B cell (primary cell): Measurements from ENCODE around the gene CCNO. TPM values are rescaled to one million over a fixed set of nuclear protein-coding genes. Genes with fewer than 3 reads are reported as not detected.

Experiments
- ATAC-seq: fragments of 200-7000 bp; cut with Tn5 transposase; one replicate; pipeline ENCODE4 v1.10.0; 2021; ENCODE audit warnings: low read depth, mild to moderate bottlenecking, moderate number of reproducible peaks, moderate library complexity
- CTCF ChIA-PET: fragments of 350-600 bp; sonication (Branson Sonifier 250); formaldehyde crosslinking; loops from one replicate; lab custom pipeline; 2021; ENCODE audit warnings: antibody characterized with exemption, inconsistent platforms; lab: Charles Lee
- POLR2A ChIA-PET: fragments of 350-600 bp; sonication (Branson Sonifier 250); formaldehyde crosslinking; loops from one replicate; lab custom pipeline; 2021; ENCODE audit warnings: antibody characterized with exemption; lab: Charles Lee
- DNase-seq: peaks from one replicate; pipeline ENCODE4 v3.0.0; 2013
- H2AFZ ChIP-seq: 2 replicates; pipeline ENCODE4 v1.6.1; 2012; ENCODE audit warnings: mild to moderate bottlenecking, low read depth, low read length; ENCODE audit not compliant: insufficient read depth, poor library complexity, severe bottlenecking
- H3K27ac ChIP-seq, 2 donors: 1 replicate in 1 of 2; 2 replicates in 1 of 2; pipeline ENCODE4 v1.5.1; 2012 to 2013; ENCODE audit warnings: low read length in 2 of 2, mild to moderate bottlenecking in 2 of 2, moderate library complexity in 1 of 2
- H3K27me3 ChIP-seq, 4 experiments: fragments of 200-600 bp in 1 of 4; sonication (generic) in 1 of 4; replicated peaks in 1 of 4; 1 replicate in 2 of 4; 2 replicates in 2 of 4; pipeline versions ENCODE4 v1.6.1 to v1.7.0; 2013 to 2016; ENCODE audit warnings: low read length in 3 of 4, mild to moderate bottlenecking in 2 of 4, mixed read lengths in 1 of 4, moderate library complexity in 1 of 4; ENCODE audit not compliant: insufficient read depth in 4 of 4, control insufficient read depth in 3 of 4; ENCODE audit errors: control extremely low read depth in 1 of 4
- H3K36me3 ChIP-seq, 2 experiments: replicated peaks in 1 of 2; 1 replicate in 1 of 2; 2 replicates in 1 of 2; pipeline versions ENCODE4 v1.6.1 to v1.7.1; 2013; ENCODE audit warnings: low read length in 1 of 2; ENCODE audit not compliant: insufficient read depth in 2 of 2, control insufficient read depth in 1 of 2; ENCODE audit errors: control extremely low read depth in 1 of 2, extremely low read depth in 1 of 2
- H3K4me1 ChIP-seq, 2 donors: fragments of 200-600 bp in 1 of 2; sonication (generic) in 1 of 2; 1 replicate in 1 of 2; 2 replicates in 1 of 2; pipeline versions ENCODE4 v1.5.1 to v1.6.1; 2013 to 2017; ENCODE audit warnings: low read length in 2 of 2; ENCODE audit not compliant: control insufficient read depth in 2 of 2, insufficient read depth in 2 of 2
- H3K4me2 ChIP-seq: replicated peaks from 2 replicates; pipeline ENCODE3; 2012; ENCODE audit warnings: mild to moderate bottlenecking, low read depth, low read length; ENCODE audit not compliant: poor library complexity, severe bottlenecking
- H3K4me3 ChIP-seq, 5 experiments: fragments of 200-600 bp in 1 of 5; sonication (generic) in 1 of 5; 1 replicate in 3 of 5; 2 replicates in 2 of 5; pipeline versions ENCODE4 v1.5.1 to v1.7.0; 2011 to 2016; ENCODE audit warnings: low read length in 4 of 5, mild to moderate bottlenecking in 4 of 5, low read depth in 2 of 5, control low read depth in 1 of 5, moderate library complexity in 1 of 5; ENCODE audit not compliant: insufficient read depth in 1 of 5; ENCODE audit errors: control extremely low read depth in 1 of 5, extremely low read depth in 1 of 5
- H3K79me2 ChIP-seq: fragments of 200-600 bp; sonication (generic); one replicate; pipeline ENCODE4 v1.6.0; 2016; ENCODE audit warnings: low read length; ENCODE audit not compliant: control insufficient read depth, insufficient read depth
- H3K9ac ChIP-seq: fragments of 200-600 bp; sonication (generic); 2 replicates; pipeline ENCODE4 v1.6.1; 2017; ENCODE audit warnings: mild to moderate bottlenecking, low read length, moderate library complexity
- H3K9me3 ChIP-seq, 3 donors: one replicate each; pipeline versions ENCODE4 v1.6.1 to v1.7.1; 2013; ENCODE audit warnings: low read length in 2 of 3; ENCODE audit not compliant: control insufficient read depth in 2 of 3, insufficient read depth in 1 of 3; ENCODE audit errors: control extremely low read depth in 1 of 3
- H4K20me1 ChIP-seq: 2 replicates; pipeline ENCODE4 v1.6.0; 2012; ENCODE audit warnings: mild to moderate bottlenecking, low read length; ENCODE audit not compliant: insufficient read depth, control insufficient read depth, poor library complexity, severe bottlenecking
- H3K27ac Mint-ChIP-seq: one replicate; pipeline ENCODE4 v1.8.0; 2021; ENCODE audit warnings: mixed read lengths
- H3K27me3 Mint-ChIP-seq: one replicate; pipeline ENCODE4 v1.8.0; 2021; ENCODE audit warnings: mixed read lengths
- H3K4me1 Mint-ChIP-seq: one replicate; pipeline ENCODE4 v1.8.0; 2021; ENCODE audit warnings: mixed read lengths
- H3K4me3 Mint-ChIP-seq: one replicate; pipeline ENCODE4 v1.8.0; 2021; ENCODE audit warnings: mixed read lengths
- H3K9me3 Mint-ChIP-seq: one replicate; pipeline ENCODE4 v1.8.0; 2022; ENCODE audit warnings: mixed read lengths; ENCODE audit not compliant: insufficient read depth
- CTCF ChIP-seq: fragments of 200-600 bp; IDR thresholded peaks from one replicate; pipeline ENCODE4 v1.8.0; 2022; ENCODE audit warnings: antibody characterized with exemption, mild to moderate bottlenecking
- EZH2 ChIP-seq: IDR thresholded peaks from 2 replicates; pipeline ENCODE4 v1.6.1; 2012; ENCODE audit warnings: borderline replicate concordance, low read depth, mild to moderate bottlenecking, moderate library complexity, low read length; ENCODE audit not compliant: insufficient read depth, poor library complexity, severe bottlenecking
- WGBS: methylation state at CpG from one replicate; pipeline ENCODE4 v1.1.5; 2013; ENCODE audit warnings: missing lambda C conversion rate; ENCODE audit not compliant: insufficient coverage; 5-methylcytosine and 5-hydroxymethylcytosine counted together
- intact Hi-C: fragments of 100-400 bp; cut with micrococcal nuclease; formaldehyde crosslinking; loops from one replicate; pipeline ENCODE4 v1.10.0; 2022
- polyA minus RNA-seq: library from RNA; depleted of rRNA, polyadenylated mRNA; stranded (reverse); fragments of >200 nt; gene quantifications from 2 replicates; pipeline ENCODE4 v1.2.3, GENCODE V29; 2012
- polyA plus RNA-seq: library from polyadenylated mRNA; depleted of rRNA; stranded (reverse); fragments of >200 nt; gene quantifications from 2 replicates; pipeline ENCODE4 v1.2.3, GENCODE V29; 2012
- total RNA-seq, 2 donors: library from RNA; stranded (reverse); fragments of 120-200 nt in 1 of 2; gene quantifications; 1 replicate in 1 of 2; 2 replicates in 1 of 2; pipeline versions ENCODE4 v1.2.3 to v1.2.4, GENCODE V29; 2013 to 2022

Gene CCNO
- not detected in 2 replicates for total RNA-seq
- not detected for total RNA-seq (2013)
- polyA plus RNA-seq = not detected in 2 replicates
- polyA minus RNA-seq = not detected in 2 replicates

GRCh38 chr5:55232985-55233928 is at the start of gene CCNO:
CCNO (minus strand) TSS chr5:55233608; CDS start chr5:55233523, 85 bp downstream.
- POLR2A ChIA-PET = no interaction called here
- peak within 1 kb of the TSS; percentile 34 for H3K27ac Mint-ChIP-seq
- peak; percentile 63 for ATAC-seq
- Histone ChIP-seq H3K27ac (no peak within 1 kb of the TSS), H3K4me1 (peaks cover 37 to 43% of the 10 kb centered on the region in 2 donors), H3K9me3 (peaks cover 0 to 21% (median 0%) of the 10 kb centered on the region in 3 donors), H3K4me3 (peak within 1 kb of the TSS; percentile 38 to 81 (median 55)), H2AFZ (peak within 1 kb of the TSS; percentile 82), H3K36me3 (no peaks in the 10 kb centered on the region), H3K79me2 (no peaks in the 10 kb centered on the region), H3K4me2 (peak within 1 kb of the TSS; percentile 100), H4K20me1 (no peaks in the 10 kb centered on the region), H3K9ac (peak within 1 kb of the TSS; percentile 74), H3K27me3 (peaks cover 4 to 75% (median 54%) of the 10 kb centered on the region in 4 experiments)
- H3K27me3 Mint-ChIP-seq = peaks cover 66% of the 10 kb centered on the region
- TF ChIP-seq CTCF = no peak
- TF ChIP-seq EZH2 = no peak
- H3K4me3 Mint-ChIP-seq = peak within 1 kb of the TSS; percentile 91
- CTCF ChIA-PET = interaction anchor here (0.5 to 2.0 kb wide), 4 partner anchors 60 to 1993 kb away, joined by 3 to 7 read pairs (median 4); partner anchors contain the start of gene CDC20B
- intact Hi-C loops = loop anchor here (2.0 to 5.0 kb wide), 2 partner anchors 60 to 74 kb away; partner anchors contain the start of genes CDC20B, DHX29 and MTREX
- peaks cover 30% of the 10 kb centered on the region for H3K4me1 Mint-ChIP-seq
- DNase-seq = peak; percentile 77
- no peaks in the 10 kb centered on the region for H3K9me3 Mint-ChIP-seq
- under 1% methylated on average over 104 of the region's 106 CpGs for WGBS

GRCh38 chr5:55278778-55279177 is 45.4 kb upstream of the CCNO start:
- no peak for TF ChIP-seq EZH2
- H2AFZ ChIP-seq = no peak overlapping the region
- H3K27me3 ChIP-seq = no peaks in the 10 kb centered on the region
- WGBS = 100% methylated on average over 4 of the region's 4 CpGs
- ChIA-PET CTCF (no interaction called here), POLR2A (no interaction called here)
- no peaks in the 10 kb centered on the region for H3K79me2 ChIP-seq
- intact Hi-C loops = no loop called here
- Mint-ChIP-seq H3K4me1 (no peaks in the 10 kb centered on the region), H3K9me3 (no peaks in the 10 kb centered on the region), H3K27ac (no peak overlapping the region), H3K4me3 (no peak overlapping the region), H3K27me3 (no peaks in the 10 kb centered on the region)
- no peak for DNase-seq
- no peaks in the 10 kb centered on the region for H3K9me3 ChIP-seq
- H4K20me1 ChIP-seq = no peaks in the 10 kb centered on the region
- no peaks in the 10 kb centered on the region for H3K4me1 ChIP-seq
- H3K4me3 ChIP-seq = no peak overlapping the region
- no peak overlapping the region for H3K27ac ChIP-seq
- no peak overlapping the region for H3K4me2 ChIP-seq
- ATAC-seq = no peak
- H3K9ac ChIP-seq = no peak overlapping the region
- peaks cover 11 to 63% of the 10 kb centered on the region in 2 experiments for H3K36me3 ChIP-seq
